Measurements from ENCODE around the gene BOC. TPM values are rescaled to one million over a fixed set of nuclear protein-coding genes. Genes with fewer than 3 reads are reported as not detected.

BOC gene
- total and polyA plus RNA-seq, 2 of the 8 experiments (the other 6 are each of a cell fraction or from before 2014, with no cell fraction given), result 6.9 to 9.3 TPM

DNA sequence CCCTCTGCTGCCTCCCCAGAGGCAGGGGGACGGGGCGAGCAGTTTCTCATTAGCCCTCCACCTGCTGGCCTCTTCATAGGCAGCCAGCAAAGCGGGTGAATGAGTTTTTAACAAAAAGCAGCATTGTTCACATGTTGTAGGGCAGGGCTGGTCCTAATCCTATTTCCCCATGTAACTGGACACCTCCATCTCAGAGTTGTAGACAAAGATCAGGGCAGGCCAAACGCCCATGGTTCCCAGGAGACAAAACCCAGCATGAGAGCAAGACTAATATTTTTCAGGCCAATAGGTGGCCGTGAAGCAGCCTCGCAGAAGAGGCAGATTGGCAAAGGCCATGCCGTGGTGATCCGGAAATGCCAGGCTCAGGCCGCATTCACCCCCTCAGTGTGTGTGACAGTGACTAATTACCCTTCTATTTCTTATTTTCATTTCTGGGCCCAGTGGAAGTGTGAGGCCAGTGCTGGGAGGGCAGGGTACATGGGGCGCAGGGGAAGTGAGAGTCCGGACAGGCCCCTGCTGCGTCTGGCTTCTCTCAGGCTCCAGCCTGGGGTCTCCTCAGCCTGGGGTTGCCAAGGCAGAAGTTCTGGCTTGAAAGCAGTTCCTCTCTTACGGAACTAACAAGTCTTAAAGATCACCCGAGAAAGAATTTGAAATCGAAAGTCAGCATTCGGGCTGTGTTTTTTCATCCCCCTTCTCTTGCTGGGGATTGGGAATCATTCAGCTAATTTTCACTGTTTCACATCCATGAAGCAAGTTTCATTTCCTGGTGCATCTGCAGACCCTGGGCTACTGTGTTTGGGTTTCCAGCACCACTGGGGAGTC, 64.8 kb downstream of the BOC start (continued):
- TF ChIP-seq RAD21 (IDR thresholded peaks at IDR 0.05 in 1 of 2, conservative IDR thresholded peaks at IDR 0.05 in 1 of 2; ENCODE audit: low read depth in 2 of 2, low read length in 2 of 2) (peak; percentile 23 to 48; a peak in 3 of 4 replicates), CHD2 (IDR thresholded peaks at IDR 0.05; ENCODE audit: low read length) (no peak), SP4 (IDR thresholded peaks at IDR 0.05; ENCODE audit: low read length) (no peak), TAF1 (IDR thresholded peaks at IDR 0.05; ENCODE audit: low read depth, low read length) (no peak), POLR2AphosphoS5 (IDR thresholded peaks at IDR 0.05; ENCODE audit: low read depth, low read length) (no peak), ASH2L (IDR thresholded peaks at IDR 0.05; ENCODE audit: low read length) (no peak), TEAD4 (IDR thresholded peaks at IDR 0.05; ENCODE audit: low read depth, low read length) (no peak)
